H1 (cell line): ENCODE results near the gene SHTN1. TPM values are rescaled to one million over a fixed set of nuclear protein-coding genes. Genes with fewer than 3 reads are reported as not detected.

ENCODE experiments used
- BACH1 ChIP-seq: IDR thresholded peaks from 2 replicates; pipeline ENCODE4 v1.6.1; 2012; ENCODE audit warnings: low read length, improper control_type of control experiment
- CBX8 ChIP-seq: fragments of 300-800, 300-1000 bp; sonication (generic); IDR thresholded peaks from 2 replicates; pipeline ENCODE4 v1.7.1; 2016; ENCODE audit warnings: low read depth, low read length, borderline replicate concordance
- KDM4A ChIP-seq: IDR thresholded peaks from one replicate; pipeline ENCODE4 v1.7.1; 2012; ENCODE audit warnings: low read depth, mild to moderate bottlenecking, moderate library complexity, low read length, inconsistent platforms; ENCODE audit not compliant: severe bottlenecking
- MAFK ChIP-seq: IDR thresholded peaks from 2 replicates; pipeline ENCODE4 v1.6.1; 2012; ENCODE audit warnings: low read depth, mild to moderate bottlenecking, improper control_type of control experiment, low read length
- RFX5 ChIP-seq: IDR thresholded peaks from 2 replicates; pipeline ENCODE4 v1.6.1; 2011; ENCODE audit warnings: low read depth, low read length, improper control_type of control experiment, borderline replicate concordance
- TCF12 ChIP-seq: IDR thresholded peaks from 2 replicates; pipeline ENCODE4 v1.6.1; 2011; ENCODE audit warnings: low read depth, mild to moderate bottlenecking, low read length
- polyA plus RNA-seq, 7 experiments: library from polyadenylated mRNA; depleted of rRNA in 3 of 7; stranded (reverse) in 5 of 7; unstranded in 2 of 7; fragments of >200 nt in 5 of 7; fragments of 200-250 nt in 2 of 7; gene quantifications; 1 replicate in 5 of 7; 2 replicates in 1 of 7; 4 replicates in 1 of 7; pipeline versions ENCODE4 v1.2.1 to v1.2.3, GENCODE V29; 2011 to 2013; ENCODE audit warnings: missing spikeins in 2 of 7, mixed read lengths in 2 of 7
- total RNA-seq: library from RNA; stranded (reverse); fragmentation: NEBNext Ultra II Directional; extraction: Animal tissue kit (Norgen Biotek cat#: 25700); gene quantifications from 2 replicates; pipeline ENCODE4 v1.2.1, GENCODE V29; 2021

SHTN1 gene
- total and polyA plus RNA-seq, 2 of the 8 experiments (the other 6 are each of a cell fraction or from before 2014, with no cell fraction given): 3.3 to 12.7 TPM

DNA sequence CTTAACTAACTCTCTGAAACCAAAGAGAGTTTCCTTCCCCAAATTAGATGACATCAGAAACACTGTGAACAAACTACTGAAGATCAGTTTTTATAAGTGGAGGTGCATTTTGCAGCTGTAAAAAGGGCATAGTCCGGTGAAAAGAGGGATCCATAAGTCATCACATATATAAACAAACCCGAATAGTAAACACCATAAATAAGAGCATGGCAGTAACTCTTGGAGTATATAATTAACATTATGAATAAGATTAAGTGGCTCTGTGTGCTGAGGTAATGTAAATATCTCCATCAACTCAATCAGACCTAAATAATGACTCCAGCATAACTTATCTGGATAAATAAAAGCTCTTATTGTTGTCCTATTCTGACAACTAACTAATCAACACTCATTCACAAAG lies 43.0 kb upstream of the SHTN1 start (continued):
- TF ChIP-seq TCF12: no peak
- no peak for TF ChIP-seq RFX5
- no peak for TF ChIP-seq KDM4A
- no peak for TF ChIP-seq BACH1
- TF ChIP-seq MAFK: no peak
- no peak for TF ChIP-seq CBX8
